WTC11 (cell line): ENCODE data around the gene ADAMTS2. TPM values are rescaled to one million over a fixed set of nuclear protein-coding genes. Genes with fewer than 3 reads are reported as not detected.

Source experiments
- ATAC-seq: fragments of 200-7000 bp; cut with Tn5 transposase; 2 replicates; pipeline ENCODE4 v1.10.0; 2021; ENCODE audit warnings: mild to moderate bottlenecking, moderate library complexity
- CTCF ChIA-PET: fragments of 300-600 bp; sonication (Branson Sonifier 250); formaldehyde crosslinking; loops from one replicate; lab custom pipeline; 2021; ENCODE audit warnings: antibody characterized with exemption; lab: Charles Lee
- POLR2A ChIA-PET: fragments of 350-600 bp; sonication (Branson Sonifier 250); formaldehyde crosslinking; loops from one replicate; lab custom pipeline; 2021; ENCODE audit warnings: antibody characterized with exemption; lab: Charles Lee
- DNase-seq: peaks from one replicate; pipeline ENCODE4 v3.0.0; 2021; ENCODE audit warnings: low spot score
- H3K27ac Mint-ChIP-seq: 2 replicates; pipeline ENCODE4 v1.8.0; 2021; ENCODE audit warnings: mixed read lengths
- H3K27me3 Mint-ChIP-seq: 2 replicates; pipeline ENCODE4 v1.8.0; 2021; ENCODE audit warnings: low read depth, mild to moderate bottlenecking, moderate library complexity, mixed read lengths
- H3K36me3 Mint-ChIP-seq: 2 replicates; pipeline ENCODE4 v1.8.0; 2021; ENCODE audit warnings: mixed read lengths
- H3K4me1 Mint-ChIP-seq: 2 replicates; pipeline ENCODE4 v1.8.0; 2022; ENCODE audit warnings: mixed read lengths
- H3K4me3 Mint-ChIP-seq: 2 replicates; pipeline ENCODE4 v1.8.0; 2021; ENCODE audit warnings: mild to moderate bottlenecking, moderate library complexity, mixed read lengths
- H3K9me3 Mint-ChIP-seq: 2 replicates; pipeline ENCODE4 v1.8.0; 2021; ENCODE audit warnings: mixed read lengths
- CBFB ChIP-seq: sonication (generic); formaldehyde crosslinking; IDR thresholded peaks from 2 replicates; pipeline ENCODE4 v1.8.1; 2022; ENCODE audit warnings: mild to moderate bottlenecking, low read depth, missing genetic modification reagents
- CREB1 ChIP-seq: sonication (generic); formaldehyde crosslinking; IDR thresholded peaks from 2 replicates; pipeline ENCODE4 v1.8.0; 2023; ENCODE audit warnings: mild to moderate bottlenecking, missing genetic modification reagents
- EMX1 ChIP-seq: fragments of 250-450 bp; sonication (Bioruptor Pico); IDR thresholded peaks from 2 replicates; pipeline ENCODE4 v1.8.0; 2021; ENCODE audit warnings: mild to moderate bottlenecking
- FOXJ3 ChIP-seq: sonication (generic); formaldehyde crosslinking; IDR thresholded peaks from 2 replicates; pipeline ENCODE4 v1.9.0; 2021; ENCODE audit warnings: missing genetic modification reagents, mild to moderate bottlenecking, borderline replicate concordance
- HMGA2 ChIP-seq: fragments of 250-450 bp; sonication (Bioruptor Pico); IDR thresholded peaks from 2 replicates; pipeline ENCODE4 v1.4.0; 2021; ENCODE audit warnings: mild to moderate bottlenecking, moderate library complexity
- JUN ChIP-seq: sonication (generic); formaldehyde crosslinking; IDR thresholded peaks from 2 replicates; pipeline ENCODE4 v1.8.0; 2023; ENCODE audit warnings: mild to moderate bottlenecking, missing genetic modification reagents
- NFE2L1 ChIP-seq: sonication (generic); formaldehyde crosslinking; IDR thresholded peaks from 2 replicates; pipeline ENCODE4 v1.8.1; 2023; ENCODE audit warnings: missing genetic modification reagents
- RELA ChIP-seq: sonication (generic); formaldehyde crosslinking; IDR thresholded peaks from 2 replicates; pipeline ENCODE4 v1.8.1; 2022; ENCODE audit warnings: missing genetic modification reagents, mild to moderate bottlenecking, borderline replicate concordance
- TEAD1 ChIP-seq: sonication (generic); formaldehyde crosslinking; IDR thresholded peaks from 2 replicates; pipeline ENCODE4 v1.8.0; 2022; ENCODE audit warnings: mild to moderate bottlenecking, missing genetic modification reagents
- TP53 ChIP-seq: sonication (generic); formaldehyde crosslinking; IDR thresholded peaks from 2 replicates; pipeline ENCODE4 v1.8.1; 2023; ENCODE audit warnings: mild to moderate bottlenecking, missing genetic modification reagents
- ZNF396 ChIP-seq: fragments of 250-450 bp; sonication (Bioruptor Pico); IDR thresholded peaks from 2 replicates; pipeline ENCODE4 v1.8.0; 2021; ENCODE audit warnings: mild to moderate bottlenecking, moderate library complexity, borderline replicate concordance
- ZNF423 ChIP-seq: fragments of 250-450 bp; sonication (Bioruptor Pico); IDR thresholded peaks from 2 replicates; pipeline ENCODE4 v2.1.2; 2022; ENCODE audit warnings: mild to moderate bottlenecking, moderate library complexity
- total RNA-seq: library from RNA; stranded (reverse); gene quantifications from 3 replicates; pipeline ENCODE4 v1.2.3, GENCODE V29; 2021
- TF ChIP-seq, protein P1 (sequence below): sonication (generic); formaldehyde crosslinking; IDR thresholded peaks from 2 replicates; pipeline ENCODE4 v1.8.0; 2023; ENCODE audit warnings: missing genetic modification reagents, mild to moderate bottlenecking, borderline replicate concordance
- TF ChIP-seq, protein P2 (sequence below): fragments of 250-450 bp; sonication (Bioruptor Pico); conservative IDR thresholded peaks from 2 replicates; pipeline ENCODE4 v1.9.0; 2021; ENCODE audit warnings: mild to moderate bottlenecking
- TF ChIP-seq, protein P3 (sequence below): sonication (generic); formaldehyde crosslinking; IDR thresholded peaks from 2 replicates; pipeline ENCODE4 v1.8.1; 2022; ENCODE audit warnings: missing genetic modification reagents, borderline replicate concordance
- TF ChIP-seq, protein P4 (sequence below): sonication (generic); formaldehyde crosslinking; IDR thresholded peaks from 2 replicates; pipeline ENCODE4 v1.8.1; 2022; ENCODE audit warnings: mild to moderate bottlenecking, missing genetic modification reagents, moderate library complexity, borderline replicate concordance
- TF ChIP-seq, protein P5 (sequence below): sonication (generic); formaldehyde crosslinking; IDR thresholded peaks from 2 replicates; pipeline ENCODE4 v1.8.1; 2022; ENCODE audit warnings: low read depth, mild to moderate bottlenecking, moderate library complexity, missing genetic modification reagents, borderline replicate concordance
- TF ChIP-seq, protein P6 (sequence below): sonication (generic); formaldehyde crosslinking; IDR thresholded peaks from 2 replicates; pipeline ENCODE4 v1.8.0; 2022; ENCODE audit warnings: mild to moderate bottlenecking, missing genetic modification reagents

Gene ADAMTS2
- total RNA-seq, 1 experiment from 2014 or later, result 11.2 TPM

DNA sequence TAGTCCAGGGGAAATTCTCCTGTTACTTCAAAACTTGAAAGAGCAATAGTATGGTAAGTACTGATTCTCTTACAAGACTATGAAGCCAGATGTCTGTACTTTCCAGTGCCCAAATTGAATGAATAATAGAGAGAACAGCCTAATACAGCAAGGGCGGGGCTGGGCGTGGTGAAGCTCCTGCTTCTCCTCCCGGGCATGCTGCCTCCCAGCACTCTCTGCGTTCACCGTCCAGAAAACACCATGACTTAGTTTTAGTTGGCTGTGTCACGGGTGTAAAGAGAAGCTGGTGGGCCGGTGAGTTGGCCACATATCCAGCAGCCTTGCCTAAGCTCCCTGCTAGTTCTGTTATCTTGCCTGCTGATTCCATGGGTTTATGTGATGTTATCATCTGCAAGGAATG is 40.7 kb upstream of the ADAMTS2 start (continued):
- TF ChIP-seq CBFB (CRISPR knock-in tag), result no peak
- no peak for TF ChIP-seq RELA (CRISPR knock-in tag)
- TF ChIP-seq CREB1 (CRISPR knock-in tag), result no peak

DNA sequence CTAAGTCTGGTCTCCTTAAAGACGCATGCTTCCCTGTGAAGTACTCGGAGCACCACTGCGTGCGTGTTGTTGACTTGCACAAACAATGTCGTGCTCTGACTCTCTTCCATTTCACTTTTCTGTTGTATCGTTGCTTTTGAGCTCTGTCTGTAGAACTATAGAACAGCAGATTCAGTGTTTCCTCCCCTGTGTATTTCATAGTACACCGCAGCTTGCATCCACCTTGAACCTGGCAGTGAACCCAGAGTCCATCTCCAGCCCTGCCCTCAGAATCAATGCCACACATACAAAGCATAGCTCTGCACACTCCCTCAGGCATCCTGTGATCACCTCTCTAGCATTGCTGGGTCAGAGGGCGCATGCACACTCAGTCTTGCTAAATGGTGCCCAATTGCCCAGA is 37.2 kb upstream of the ADAMTS2 start:
- H3K36me3 Mint-ChIP-seq, result no peaks in the 10 kb centered on the region
- CTCF ChIA-PET, result no interaction called here

DNA sequence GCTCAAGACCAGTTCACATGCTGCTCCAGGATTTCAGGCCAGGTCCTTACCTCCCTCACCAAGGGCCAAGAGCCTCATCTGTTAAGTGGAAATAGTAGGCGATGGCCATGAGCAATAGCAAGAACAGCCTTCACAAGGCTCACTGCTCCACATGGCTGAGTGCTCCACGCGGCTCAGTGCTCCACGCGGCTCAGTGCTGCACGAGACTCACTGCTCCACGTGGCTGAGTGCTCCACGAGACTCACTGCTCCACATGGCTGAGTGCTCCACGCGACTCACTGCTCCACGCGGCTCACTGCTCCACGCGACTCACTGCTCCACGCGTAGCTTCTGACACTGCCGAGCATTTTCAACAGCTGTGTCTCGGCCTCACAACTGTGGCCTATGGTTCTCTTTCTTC is 36.4 kb upstream of the ADAMTS2 start:
- ATAC-seq, result no peak
- H3K4me1 Mint-ChIP-seq, result no peaks in the 10 kb centered on the region
- H3K9me3 Mint-ChIP-seq, result peaks cover 3% of the 10 kb centered on the region
- TF ChIP-seq EMX1 (CRISPR knock-in tag) (no peak), JUN (no peak), TP53 (CRISPR knock-in tag) (no peak), NFE2L1 (CRISPR knock-in tag) (no peak), TEAD1 (CRISPR knock-in tag) (no peak), FOXJ3 (CRISPR knock-in tag) (no peak), ZNF423 (CRISPR knock-in tag) (no peak), HMGA2 (CRISPR knock-in tag) (no peak), ZNF396 (no peak)
- TF ChIP-seq, protein P1, sequence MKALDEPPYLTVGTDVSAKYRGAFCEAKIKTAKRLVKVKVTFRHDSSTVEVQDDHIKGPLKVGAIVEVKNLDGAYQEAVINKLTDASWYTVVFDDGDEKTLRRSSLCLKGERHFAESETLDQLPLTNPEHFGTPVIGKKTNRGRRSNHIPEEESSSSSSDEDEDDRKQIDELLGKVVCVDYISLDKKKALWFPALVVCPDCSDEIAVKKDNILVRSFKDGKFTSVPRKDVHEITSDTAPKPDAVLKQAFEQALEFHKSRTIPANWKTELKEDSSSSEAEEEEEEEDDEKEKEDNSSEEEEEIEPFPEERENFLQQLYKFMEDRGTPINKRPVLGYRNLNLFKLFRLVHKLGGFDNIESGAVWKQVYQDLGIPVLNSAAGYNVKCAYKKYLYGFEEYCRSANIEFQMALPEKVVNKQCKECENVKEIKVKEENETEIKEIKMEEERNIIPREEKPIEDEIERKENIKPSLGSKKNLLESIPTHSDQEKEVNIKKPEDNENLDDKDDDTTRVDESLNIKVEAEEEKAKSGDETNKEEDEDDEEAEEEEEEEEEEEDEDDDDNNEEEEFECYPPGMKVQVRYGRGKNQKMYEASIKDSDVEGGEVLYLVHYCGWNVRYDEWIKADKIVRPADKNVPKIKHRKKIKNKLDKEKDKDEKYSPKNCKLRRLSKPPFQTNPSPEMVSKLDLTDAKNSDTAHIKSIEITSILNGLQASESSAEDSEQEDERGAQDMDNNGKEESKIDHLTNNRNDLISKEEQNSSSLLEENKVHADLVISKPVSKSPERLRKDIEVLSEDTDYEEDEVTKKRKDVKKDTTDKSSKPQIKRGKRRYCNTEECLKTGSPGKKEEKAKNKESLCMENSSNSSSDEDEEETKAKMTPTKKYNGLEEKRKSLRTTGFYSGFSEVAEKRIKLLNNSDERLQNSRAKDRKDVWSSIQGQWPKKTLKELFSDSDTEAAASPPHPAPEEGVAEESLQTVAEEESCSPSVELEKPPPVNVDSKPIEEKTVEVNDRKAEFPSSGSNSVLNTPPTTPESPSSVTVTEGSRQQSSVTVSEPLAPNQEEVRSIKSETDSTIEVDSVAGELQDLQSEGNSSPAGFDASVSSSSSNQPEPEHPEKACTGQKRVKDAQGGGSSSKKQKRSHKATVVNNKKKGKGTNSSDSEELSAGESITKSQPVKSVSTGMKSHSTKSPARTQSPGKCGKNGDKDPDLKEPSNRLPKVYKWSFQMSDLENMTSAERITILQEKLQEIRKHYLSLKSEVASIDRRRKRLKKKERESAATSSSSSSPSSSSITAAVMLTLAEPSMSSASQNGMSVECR (CRISPR knock-in tag), result no peak
- TF ChIP-seq, protein P2, sequence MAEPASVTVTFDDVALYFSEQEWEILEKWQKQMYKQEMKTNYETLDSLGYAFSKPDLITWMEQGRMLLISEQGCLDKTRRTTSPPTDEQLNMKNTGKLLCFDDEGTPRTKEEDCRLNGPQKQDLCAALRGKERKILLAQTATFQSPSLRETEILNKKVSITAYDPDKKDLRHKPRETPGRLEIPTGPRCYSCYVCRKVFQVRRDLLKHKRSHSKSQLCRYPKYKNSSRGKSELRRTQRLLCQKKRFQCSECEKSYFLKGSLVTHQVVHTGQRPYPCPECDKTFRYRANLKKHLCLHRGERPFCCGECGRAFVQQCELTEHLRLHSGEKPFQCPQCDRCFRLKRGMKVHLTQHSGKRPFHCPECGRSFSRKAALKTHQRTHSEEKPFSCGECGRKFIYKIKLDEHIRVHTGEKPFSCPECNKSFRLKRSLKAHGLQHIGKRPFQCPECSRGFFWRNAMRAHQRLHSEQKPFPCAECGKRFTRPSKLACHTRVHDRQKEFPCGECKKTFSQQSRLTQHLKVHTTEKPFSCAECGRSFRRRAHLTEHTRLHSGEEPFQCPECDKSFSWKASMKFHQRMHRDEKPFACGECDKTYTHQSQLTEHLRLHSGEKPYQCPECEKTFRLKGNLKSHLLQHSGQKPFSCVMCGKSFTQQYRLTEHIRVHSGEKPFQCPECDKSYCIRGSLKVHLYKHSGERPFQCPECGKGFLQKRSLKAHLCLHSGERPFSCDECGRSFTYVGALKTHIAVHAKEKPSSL (CRISPR knock-in tag), result no peak
- TF ChIP-seq, protein P3, sequence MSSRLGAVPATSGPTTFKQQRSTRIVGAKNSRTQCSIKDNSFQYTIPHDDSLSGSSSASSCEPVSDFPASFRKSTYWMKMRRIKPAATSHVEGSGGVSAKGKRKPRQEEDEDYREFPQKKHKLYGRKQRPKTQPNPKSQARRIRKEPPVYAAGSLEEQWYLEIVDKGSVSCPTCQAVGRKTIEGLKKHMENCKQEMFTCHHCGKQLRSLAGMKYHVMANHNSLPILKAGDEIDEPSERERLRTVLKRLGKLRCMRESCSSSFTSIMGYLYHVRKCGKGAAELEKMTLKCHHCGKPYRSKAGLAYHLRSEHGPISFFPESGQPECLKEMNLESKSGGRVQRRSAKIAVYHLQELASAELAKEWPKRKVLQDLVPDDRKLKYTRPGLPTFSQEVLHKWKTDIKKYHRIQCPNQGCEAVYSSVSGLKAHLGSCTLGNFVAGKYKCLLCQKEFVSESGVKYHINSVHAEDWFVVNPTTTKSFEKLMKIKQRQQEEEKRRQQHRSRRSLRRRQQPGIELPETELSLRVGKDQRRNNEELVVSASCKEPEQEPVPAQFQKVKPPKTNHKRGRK (CRISPR knock-in tag), result no peak
- TF ChIP-seq, protein P4, sequence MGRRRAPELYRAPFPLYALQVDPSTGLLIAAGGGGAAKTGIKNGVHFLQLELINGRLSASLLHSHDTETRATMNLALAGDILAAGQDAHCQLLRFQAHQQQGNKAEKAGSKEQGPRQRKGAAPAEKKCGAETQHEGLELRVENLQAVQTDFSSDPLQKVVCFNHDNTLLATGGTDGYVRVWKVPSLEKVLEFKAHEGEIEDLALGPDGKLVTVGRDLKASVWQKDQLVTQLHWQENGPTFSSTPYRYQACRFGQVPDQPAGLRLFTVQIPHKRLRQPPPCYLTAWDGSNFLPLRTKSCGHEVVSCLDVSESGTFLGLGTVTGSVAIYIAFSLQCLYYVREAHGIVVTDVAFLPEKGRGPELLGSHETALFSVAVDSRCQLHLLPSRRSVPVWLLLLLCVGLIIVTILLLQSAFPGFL (CRISPR knock-in tag), result no peak
- TF ChIP-seq, protein P5, sequence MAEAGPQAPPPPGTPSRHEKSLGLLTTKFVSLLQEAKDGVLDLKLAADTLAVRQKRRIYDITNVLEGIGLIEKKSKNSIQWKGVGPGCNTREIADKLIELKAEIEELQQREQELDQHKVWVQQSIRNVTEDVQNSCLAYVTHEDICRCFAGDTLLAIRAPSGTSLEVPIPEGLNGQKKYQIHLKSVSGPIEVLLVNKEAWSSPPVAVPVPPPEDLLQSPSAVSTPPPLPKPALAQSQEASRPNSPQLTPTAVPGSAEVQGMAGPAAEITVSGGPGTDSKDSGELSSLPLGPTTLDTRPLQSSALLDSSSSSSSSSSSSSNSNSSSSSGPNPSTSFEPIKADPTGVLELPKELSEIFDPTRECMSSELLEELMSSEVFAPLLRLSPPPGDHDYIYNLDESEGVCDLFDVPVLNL, result no peak
- TF ChIP-seq, all 79 proteins: peak for 0
- ChIA-PET CTCF (no interaction called here), POLR2A (no interaction called here)
- DNase-seq, result no peak
- H3K27ac Mint-ChIP-seq, result no peak overlapping the region
- no peaks in the 10 kb centered on the region for H3K36me3 Mint-ChIP-seq
- no peak overlapping the region for H3K4me3 Mint-ChIP-seq
- H3K27me3 Mint-ChIP-seq, result peaks cover 3% of the 10 kb centered on the region; the same call in 1 of the 2 replicates

More for the DNA sequence above, 37.2 kb upstream of the ADAMTS2 start:
- peaks cover 1% of the 10 kb centered on the region; the same call in 1 of the 2 replicates for H3K4me1 Mint-ChIP-seq
- H3K27ac Mint-ChIP-seq, result no peak overlapping the region
- TF ChIP-seq, protein P6, sequence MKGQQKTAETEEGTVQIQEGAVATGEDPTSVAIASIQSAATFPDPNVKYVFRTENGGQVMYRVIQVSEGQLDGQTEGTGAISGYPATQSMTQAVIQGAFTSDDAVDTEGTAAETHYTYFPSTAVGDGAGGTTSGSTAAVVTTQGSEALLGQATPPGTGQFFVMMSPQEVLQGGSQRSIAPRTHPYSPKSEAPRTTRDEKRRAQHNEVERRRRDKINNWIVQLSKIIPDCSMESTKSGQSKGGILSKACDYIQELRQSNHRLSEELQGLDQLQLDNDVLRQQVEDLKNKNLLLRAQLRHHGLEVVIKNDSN, result no peak
- POLR2A ChIA-PET, result no interaction called here
- DNase-seq, result no peak
- H3K4me3 Mint-ChIP-seq, result no peak overlapping the region
- H3K27me3 Mint-ChIP-seq, result peaks cover 3% of the 10 kb centered on the region; the same call in 1 of the 2 replicates
- peaks cover 3% of the 10 kb centered on the region for H3K9me3 Mint-ChIP-seq
- ATAC-seq, result no peak
